HEK293T (cell line): Measurements from ENCODE around the gene CAMKK1.

Experiments
- CTCF ChIA-PET: fragments of 350-600 bp; formaldehyde crosslinking; extraction: SDS; loops from one replicate; lab custom pipeline; 2021; ENCODE audit warnings: antibody characterized with exemption, inconsistent platforms; lab: Yijun Ruan, JAX
- POLR2A ChIA-PET: fragments of 350-600 bp; formaldehyde crosslinking; extraction: SDS; loops from one replicate; lab custom pipeline; 2020; ENCODE audit warnings: antibody characterized with exemption, inconsistent platforms; lab: Yijun Ruan, JAX
- DNase-seq: peaks from one replicate; pipeline ENCODE4 v3.0.0; 2012; ENCODE audit warnings: mixed read lengths; ENCODE audit errors: extremely low spot score
- ARNT ChIP-seq: fragments of 450-650 bp; IDR thresholded peaks from 2 replicates; pipeline ENCODE4 v1.6.1; 2017; ENCODE audit warnings: mild to moderate bottlenecking
- BHLHE40 ChIP-seq: fragments of 450-650 bp; IDR thresholded peaks from 2 replicates; pipeline ENCODE4 v1.6.1; 2016; ENCODE audit warnings: mild to moderate bottlenecking, moderate library complexity, borderline replicate concordance
- CTBP1 ChIP-seq: fragments of 450-650 bp; IDR thresholded peaks from 2 replicates; pipeline ENCODE4 v1.6.1; 2016; ENCODE audit warnings: borderline replicate concordance
- ELF4 ChIP-seq: fragments of 450-650 bp; IDR thresholded peaks from 2 replicates; pipeline ENCODE4 v1.6.1; 2017; ENCODE audit warnings: antibody characterized with exemption
- FOXA1 ChIP-seq: fragments of 450-650 bp; IDR thresholded peaks from 2 replicates; pipeline ENCODE4 v1.6.1; 2016; ENCODE audit warnings: mild to moderate bottlenecking
- FOXK2 ChIP-seq: fragments of 450-650 bp; IDR thresholded peaks from 2 replicates; pipeline ENCODE4 v1.6.1; 2016; ENCODE audit warnings: mild to moderate bottlenecking
- FOXM1 ChIP-seq: fragments of 450-650 bp; IDR thresholded peaks from 2 replicates; pipeline ENCODE4 v1.6.1; 2017; ENCODE audit warnings: mild to moderate bottlenecking, borderline replicate concordance
- HDGF ChIP-seq: fragments of 450-650 bp; IDR thresholded peaks from 2 replicates; pipeline ENCODE4 v1.6.1; 2017; ENCODE audit warnings: antibody characterized with exemption, borderline replicate concordance
- L3MBTL2 ChIP-seq: fragments of 450-650 bp; conservative IDR thresholded peaks from 2 replicates; pipeline ENCODE4 v1.6.1; 2016; ENCODE audit warnings: mild to moderate bottlenecking
- LEF1 ChIP-seq: fragments of 450-650 bp; IDR thresholded peaks from 2 replicates; pipeline ENCODE4 v1.6.1; 2017; ENCODE audit warnings: mild to moderate bottlenecking, borderline replicate concordance
- NFRKB ChIP-seq: fragments of 450-650 bp; IDR thresholded peaks from 2 replicates; pipeline ENCODE4 v1.6.1; 2016; ENCODE audit warnings: mild to moderate bottlenecking, moderate library complexity
- PKNOX1 ChIP-seq: fragments of 450-650 bp; IDR thresholded peaks from 2 replicates; pipeline ENCODE4 v1.6.1; 2016
- SP1 ChIP-seq: fragments of 450-650 bp; IDR thresholded peaks from 2 replicates; pipeline ENCODE4 v1.6.1; 2017
- SUZ12 ChIP-seq: fragments of 450-650 bp; IDR thresholded peaks from 2 replicates; pipeline ENCODE4 v1.6.1; 2016; ENCODE audit warnings: mild to moderate bottlenecking
- TARDBP ChIP-seq: fragments of 450-650 bp; IDR thresholded peaks from 2 replicates; pipeline ENCODE4 v1.6.1; 2016
- ZNF384 ChIP-seq: fragments of 450-650 bp; IDR thresholded peaks from 2 replicates; pipeline ENCODE4 v1.6.1; 2016

The CAMKK1 gene

GRCh38 chr17:3815925-3816324 lies 76.9 kb downstream of the CAMKK1 start:
- POLR2A ChIA-PET = no interaction called here
- DNase-seq = no peak
- CTCF ChIA-PET = interaction anchor here (0.6 kb wide), 1 partner anchor 774 kb away, joined by 4 read pairs; no protein-coding TSS in a partner anchor
- no peak for TF ChIP-seq SUZ12
- no peak for TF ChIP-seq CTBP1
- no peak for TF ChIP-seq L3MBTL2
- TF ChIP-seq BHLHE40 = no peak
- TF ChIP-seq ARNT = no peak
- no peak for TF ChIP-seq HDGF
- no peak for TF ChIP-seq SP1
- TF ChIP-seq ZNF384 = no peak
- TF ChIP-seq ELF4 = no peak
- TF ChIP-seq PKNOX1 = no peak
- no peak for TF ChIP-seq LEF1
- no peak for TF ChIP-seq TARDBP
- no peak for TF ChIP-seq FOXA1
- TF ChIP-seq FOXK2 = no peak
- no peak for TF ChIP-seq NFRKB
- no peak for TF ChIP-seq FOXM1

DNA sequence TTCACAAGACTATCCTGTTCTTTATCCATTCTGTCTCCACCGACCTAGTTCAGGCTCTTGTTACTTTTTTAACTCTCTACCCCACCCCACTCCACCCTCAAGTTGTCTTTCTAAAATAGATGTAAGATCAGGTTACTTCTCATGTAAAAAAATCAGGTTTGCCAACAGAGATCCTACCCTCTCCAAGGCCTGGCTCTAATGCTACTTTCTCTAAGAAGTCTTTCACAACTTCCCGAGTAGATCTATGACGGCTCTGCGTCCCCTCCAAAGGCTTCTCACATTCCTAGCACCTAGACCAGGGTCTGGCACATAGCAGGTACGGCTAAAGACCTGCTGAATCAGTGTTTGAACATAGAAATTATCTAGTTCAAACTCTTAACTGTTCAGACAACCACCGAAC lies 77.7 kb downstream of the CAMKK1 start:
- TF ChIP-seq BHLHE40 (no peak), ZNF384 (no peak), SUZ12 (no peak), SP1 (no peak), NFRKB (no peak), FOXA1 (no peak), HDGF (no peak), FOXK2 (no peak), ELF4 (no peak), LEF1 (no peak), L3MBTL2 (no peak), ARNT (no peak)
- DNase-seq = no peak
- ChIA-PET POLR2A (no interaction called here), CTCF (no interaction called here)

DNA sequence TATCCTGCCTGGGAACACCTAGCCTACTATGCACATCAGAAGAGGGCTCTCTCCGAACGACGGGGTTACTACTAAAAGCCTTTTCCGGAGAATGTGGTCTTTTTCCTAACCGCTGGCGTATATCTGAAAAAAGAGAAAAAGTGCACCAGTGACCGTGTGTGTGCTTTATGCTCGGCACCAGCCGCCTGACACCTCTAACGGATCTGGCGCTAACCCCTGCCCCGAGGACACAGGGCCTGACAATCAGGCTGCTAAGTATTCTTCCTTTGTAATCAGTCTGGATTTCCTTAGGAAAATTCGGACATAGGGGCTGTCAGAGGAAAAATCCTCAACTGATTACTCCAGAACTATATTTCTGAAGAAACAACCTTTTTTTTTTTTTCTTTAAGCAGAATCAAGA lies 78.5 kb downstream of the CAMKK1 start:
- TF ChIP-seq SP1 (no peak), FOXM1 (no peak), NFRKB (no peak), FOXA1 (no peak), TARDBP (no peak), CTBP1 (no peak), BHLHE40 (no peak), PKNOX1 (no peak), ELF4 (no peak), ARNT (no peak), LEF1 (no peak), FOXK2 (no peak), HDGF (no peak), SUZ12 (no peak)
- CTCF ChIA-PET = no interaction called here
- no peak for DNase-seq
- POLR2A ChIA-PET = no interaction called here

DNA sequence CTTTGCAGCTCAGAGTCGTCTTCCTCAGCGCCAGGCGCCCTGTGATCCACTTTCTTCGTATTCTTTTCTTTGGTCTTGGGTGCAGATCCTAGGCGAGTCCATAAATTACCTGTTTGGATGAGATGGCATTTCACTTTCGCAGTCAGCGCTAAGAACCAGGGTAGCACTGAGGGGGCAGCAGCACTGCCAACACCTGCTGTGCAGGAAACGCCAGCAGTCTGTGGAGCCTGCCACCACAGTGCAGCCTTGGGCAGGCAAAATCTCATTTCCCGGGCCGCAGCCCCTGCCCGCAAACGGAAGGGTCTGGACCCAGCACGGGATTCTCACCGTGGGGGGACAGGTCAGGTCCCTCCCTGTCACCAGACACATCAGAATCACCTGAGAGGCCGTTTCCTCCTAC lies 79.7 kb downstream of the CAMKK1 start:
- TF ChIP-seq FOXA1 (no peak), ELF4 (no peak), ARNT (no peak), PKNOX1 (no peak), ZNF384 (no peak), CTBP1 (no peak)
- CTCF ChIA-PET = no interaction called here
- POLR2A ChIA-PET = no interaction called here
- no peak for DNase-seq

GRCh38 chr17:3812771-3813170 lies 80.1 kb downstream of the CAMKK1 start:
- no peak for DNase-seq
- CTCF ChIA-PET = interaction anchor here (0.6 kb wide), 1 partner anchor 613 kb away, joined by 3 read pairs; no protein-coding TSS in a partner anchor
- POLR2A ChIA-PET = no interaction called here
- TF ChIP-seq ARNT = no peak

- CTCF ChIA-PET = interaction anchor here (0.6 kb wide), 1 partner anchor 613 kb away, joined by 3 read pairs; no protein-coding TSS in a partner anchor
Measured at GRCh38 chr17:3812284-3812683, 80.6 kb downstream of the CAMKK1 start.

More at GRCh38 chr17:3812284-3812683, 80.6 kb downstream of the CAMKK1 start:
- POLR2A ChIA-PET = no interaction called here
- TF ChIP-seq TARDBP (no peak), ELF4 (no peak), FOXA1 (no peak), L3MBTL2 (no peak), HDGF (no peak), CTBP1 (no peak)
- DNase-seq = no peak
